Coronary artery (tissue), 2 donors: ENCODE results near the gene DLG3.

Source experiments
- DNase-seq: peaks from one replicate; pipeline ENCODE4 v3.0.0-alpha.2; 2017; ENCODE audit warnings: low spot score
- H3K27ac ChIP-seq, 2 donors: fragments of 200-600 bp; sonication (generic); one replicate each; pipeline ENCODE4 v1.5.1; 2016 to 2019
- H3K4me3 ChIP-seq: fragments of 200-600 bp; sonication (generic); 2 replicates; pipeline ENCODE4 v1.5.1; 2016; ENCODE audit warnings: mild to moderate bottlenecking, moderate library complexity
- TF ChIP-seq, protein P1 (sequence below): fragments of 200-600 bp; sonication (generic); IDR thresholded peaks from one replicate; pipeline ENCODE4 v1.5.1; 2019; ENCODE audit warnings: antibody characterized with exemption

DLG3 gene

DNA sequence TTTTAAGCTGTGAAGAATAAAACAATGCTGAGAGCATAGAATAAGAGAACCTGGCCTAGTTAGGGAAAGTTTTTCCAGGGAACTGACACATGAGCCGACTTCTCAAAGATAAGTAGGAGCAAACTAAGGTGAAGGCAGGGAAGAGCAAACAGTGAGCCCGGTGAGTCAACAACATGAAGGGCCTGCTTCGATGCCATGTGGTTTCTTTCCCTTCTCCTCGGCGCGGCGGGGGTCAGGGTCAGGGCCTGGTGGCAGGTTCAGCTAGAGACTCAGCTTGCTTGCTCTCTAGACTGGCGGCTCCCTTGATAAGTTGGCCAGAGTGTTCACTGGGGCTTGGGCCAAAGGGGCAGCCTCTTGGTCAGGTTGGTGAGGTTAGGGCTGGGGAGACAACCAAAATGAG lies 81.1 kb downstream of the DLG3 start:
- TF ChIP-seq, protein P1, sequence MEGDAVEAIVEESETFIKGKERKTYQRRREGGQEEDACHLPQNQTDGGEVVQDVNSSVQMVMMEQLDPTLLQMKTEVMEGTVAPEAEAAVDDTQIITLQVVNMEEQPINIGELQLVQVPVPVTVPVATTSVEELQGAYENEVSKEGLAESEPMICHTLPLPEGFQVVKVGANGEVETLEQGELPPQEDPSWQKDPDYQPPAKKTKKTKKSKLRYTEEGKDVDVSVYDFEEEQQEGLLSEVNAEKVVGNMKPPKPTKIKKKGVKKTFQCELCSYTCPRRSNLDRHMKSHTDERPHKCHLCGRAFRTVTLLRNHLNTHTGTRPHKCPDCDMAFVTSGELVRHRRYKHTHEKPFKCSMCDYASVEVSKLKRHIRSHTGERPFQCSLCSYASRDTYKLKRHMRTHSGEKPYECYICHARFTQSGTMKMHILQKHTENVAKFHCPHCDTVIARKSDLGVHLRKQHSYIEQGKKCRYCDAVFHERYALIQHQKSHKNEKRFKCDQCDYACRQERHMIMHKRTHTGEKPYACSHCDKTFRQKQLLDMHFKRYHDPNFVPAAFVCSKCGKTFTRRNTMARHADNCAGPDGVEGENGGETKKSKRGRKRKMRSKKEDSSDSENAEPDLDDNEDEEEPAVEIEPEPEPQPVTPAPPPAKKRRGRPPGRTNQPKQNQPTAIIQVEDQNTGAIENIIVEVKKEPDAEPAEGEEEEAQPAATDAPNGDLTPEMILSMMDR = no peak
- no peak for DNase-seq
- H3K27ac ChIP-seq = no peak overlapping the region

GRCh38 chrX:70527053-70527452 lies 82.4 kb downstream of the DLG3 start:
- no peak for DNase-seq
- TF ChIP-seq, protein P1 = no peak
- H3K4me3 ChIP-seq = no peak overlapping the region
- no peak overlapping the region for H3K27ac ChIP-seq

More for the DNA sequence above, 81.1 kb downstream of the DLG3 start:
- no peak overlapping the region for H3K4me3 ChIP-seq

- no peak for DNase-seq
- Histone ChIP-seq H3K27ac (no peak overlapping the region), H3K4me3 (no peak overlapping the region)
- TF ChIP-seq, protein P1 = no peak
These were observed 83.1 kb downstream of the DLG3 start for GRCh38 chrX:70527610-70528345.

- TF ChIP-seq, protein P1 = no peak
- Histone ChIP-seq H3K4me3 (no peak overlapping the region), H3K27ac (no peak overlapping the region)
- DNase-seq = no peak
These were observed 90.6 kb downstream of the DLG3 start for GRCh38 chrX:70535198-70535597.

- TF ChIP-seq, protein P1 = no peak
- no peak for DNase-seq
- no peak overlapping the region for H3K4me3 ChIP-seq
These were observed 104.8 kb downstream of the DLG3 start for GRCh38 chrX:70549429-70549828.

GRCh38 chrX:70552130-70552704 lies 107.6 kb downstream of the DLG3 start:
- TF ChIP-seq, protein P1 = no peak
- no peak for DNase-seq
- H3K4me3 ChIP-seq = no peak overlapping the region
- no peak overlapping the region for H3K27ac ChIP-seq

More at GRCh38 chrX:70549429-70549828, 104.8 kb downstream of the DLG3 start:
- no peak overlapping the region for H3K27ac ChIP-seq

DNA sequence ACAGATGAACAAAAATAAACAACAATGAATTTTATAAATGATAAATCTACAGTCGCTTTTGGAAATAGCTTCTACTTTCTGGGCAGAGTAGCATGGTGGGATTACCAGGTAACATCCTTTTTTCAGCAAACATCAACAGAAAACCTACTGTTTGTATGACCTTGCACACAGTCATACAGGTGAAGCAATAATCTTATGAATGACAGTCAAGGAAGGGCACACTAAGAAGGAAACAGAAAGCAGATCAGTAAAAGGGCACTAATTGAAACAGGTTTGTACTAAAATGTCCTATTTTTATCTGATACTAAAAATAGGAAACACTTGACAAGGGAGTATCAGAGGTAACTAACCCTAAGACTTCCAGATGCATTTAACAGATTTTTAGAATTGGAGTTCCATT lies 108.9 kb downstream of the DLG3 start:
- no peak for DNase-seq
- Histone ChIP-seq H3K4me3 (no peak overlapping the region), H3K27ac (no peak overlapping the region)
- TF ChIP-seq, protein P1 = no peak
